Activated gamma-delta T cell (primary cell): ENCODE data around the gene SNRPA1.

ENCODE experiments used
- DNase-seq: peaks from one replicate; lab custom pipeline; 2025; lab: John Stamatoyannopoulos, UW

SNRPA1 gene

GRCh38 chr15:101258238-101259144, 36.6 kb downstream of the SNRPA1 start:
- DNase-seq: no peak

- DNase-seq: no peak
These were observed 38.3 kb downstream of the SNRPA1 start for GRCh38 chr15:101256757-101257156.

GRCh38 chr15:101255615-101256241, 39.3 kb downstream of the SNRPA1 start:
- DNase-seq: no peak

GRCh38 chr15:101255051-101255395, 40.0 kb downstream of the SNRPA1 start:
- no peak for DNase-seq

DNA sequence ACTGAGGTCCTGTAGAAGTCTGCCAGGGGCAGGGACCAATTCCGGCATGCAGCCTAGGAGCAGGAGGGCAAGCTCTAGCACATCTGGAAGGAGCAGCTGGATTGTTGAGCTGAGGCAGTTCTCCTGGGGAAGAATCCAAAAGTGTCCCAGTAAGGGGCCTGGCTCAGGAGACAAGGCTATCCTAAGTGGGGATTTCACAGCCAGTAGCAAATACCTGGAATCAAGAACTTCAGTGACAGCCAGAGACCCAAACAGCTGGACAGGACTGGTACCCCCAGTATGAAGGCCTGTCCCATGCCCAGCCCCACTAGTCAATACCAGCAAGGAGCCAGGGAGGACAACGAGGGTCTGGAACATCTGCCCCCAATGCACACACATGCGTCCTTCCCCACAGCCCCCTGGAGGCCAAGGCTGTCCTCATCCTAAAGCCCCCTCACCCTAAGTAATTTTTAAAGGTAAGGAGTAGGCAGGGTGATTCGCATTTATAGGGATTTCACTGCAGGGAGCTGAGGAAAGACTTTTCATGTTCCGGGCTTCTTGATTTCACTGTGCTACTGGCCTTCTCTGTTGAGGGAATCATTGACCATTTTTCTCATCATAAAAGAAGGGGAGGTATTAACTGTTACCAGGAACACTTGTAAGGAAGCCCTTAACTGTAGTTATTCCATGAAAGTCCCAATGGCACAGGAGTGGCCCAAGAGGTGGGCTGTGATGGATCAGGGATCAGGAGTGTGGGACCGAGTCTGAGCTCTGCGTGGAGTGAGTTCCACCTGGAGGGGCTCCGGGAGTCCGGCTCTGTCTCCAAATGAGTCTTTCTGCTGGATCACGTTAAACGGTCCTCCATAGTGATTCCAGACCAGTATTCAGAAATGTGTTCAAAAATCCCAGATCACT, 40.6 kb downstream of the SNRPA1 start:
- DNase-seq: no peak

DNA sequence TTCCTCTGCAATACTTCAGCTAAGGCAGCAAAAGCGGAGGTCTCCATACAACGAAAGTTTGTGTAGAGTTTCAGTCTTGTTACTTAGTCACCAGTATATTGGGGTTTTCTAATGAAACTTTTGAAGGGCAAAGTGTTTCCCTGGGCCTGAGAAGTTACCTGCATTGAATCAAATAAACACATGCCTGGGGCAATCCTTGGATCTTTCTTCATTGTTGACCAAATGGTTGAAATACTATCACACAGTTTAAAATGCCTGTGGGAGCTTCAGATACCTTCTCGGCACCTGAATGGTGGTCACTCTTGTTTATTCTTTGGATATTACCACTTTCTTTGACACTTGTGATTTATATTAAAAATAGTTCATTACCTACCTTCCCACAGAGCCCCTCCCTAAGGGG, 42.2 kb downstream of the SNRPA1 start:
- no peak for DNase-seq

DNA sequence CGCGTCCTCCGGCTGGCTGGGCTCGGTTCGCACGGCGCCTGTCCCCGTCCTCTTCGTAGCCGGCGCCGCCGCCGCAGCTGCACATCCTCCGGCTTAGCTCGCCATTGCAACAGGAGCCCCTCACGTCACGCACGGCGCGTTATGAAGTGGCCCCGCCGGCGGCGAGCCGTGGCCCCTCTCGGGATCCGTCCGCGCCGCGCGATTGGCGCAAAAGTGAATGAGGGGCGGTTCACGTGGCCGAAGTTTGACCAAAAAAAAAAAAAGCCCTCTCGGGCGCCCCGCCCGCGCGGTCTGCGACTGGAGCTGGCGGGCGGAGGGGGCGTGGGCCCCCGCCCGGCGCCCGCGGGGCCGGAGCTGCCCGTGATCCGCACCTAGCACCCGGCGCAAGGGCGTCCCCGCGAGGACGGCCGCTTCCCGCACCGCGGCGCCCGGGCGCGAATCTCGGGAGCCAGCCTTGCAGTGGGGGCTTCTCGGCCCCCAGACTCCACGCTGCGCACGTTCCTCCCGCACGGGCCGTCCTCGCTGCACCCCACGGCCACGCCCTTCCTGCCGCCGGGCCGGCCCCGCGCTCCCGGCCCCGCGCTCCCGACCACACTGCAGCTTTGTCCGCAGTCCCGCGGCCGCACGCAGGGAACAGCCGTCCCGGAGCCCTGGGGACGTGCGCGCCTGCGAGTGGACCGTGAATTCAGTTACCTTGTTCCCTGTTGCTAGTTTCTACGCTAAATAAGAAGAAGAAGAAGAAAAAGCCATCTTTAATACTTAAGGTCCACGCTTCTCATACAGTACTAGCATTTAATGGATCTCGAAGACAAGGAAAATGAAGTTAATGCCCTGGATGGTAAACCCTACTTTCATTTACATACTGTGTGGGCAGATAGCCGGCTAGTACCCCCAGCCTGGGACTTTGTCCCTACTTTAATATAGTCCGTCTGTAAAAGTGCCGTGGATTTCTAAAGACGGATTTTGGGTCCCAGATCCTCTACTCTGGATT, 42.9 kb downstream of the SNRPA1 start, which contains the start of gene CHSY1:
TSS of gene CHSY1 (minus strand) at position 219 of the 991 bp plus-strand sequence. CDS start 592 bp downstream, outside the sequence.
- peak; percentile 87 for DNase-seq

- peak; percentile 75 for DNase-seq
These were observed 43.9 kb downstream of the SNRPA1 start for GRCh38 chr15:101250873-101251829.

- no peak for DNase-seq
These were observed 44.7 kb downstream of the SNRPA1 start for GRCh38 chr15:101250341-101250831.

DNA sequence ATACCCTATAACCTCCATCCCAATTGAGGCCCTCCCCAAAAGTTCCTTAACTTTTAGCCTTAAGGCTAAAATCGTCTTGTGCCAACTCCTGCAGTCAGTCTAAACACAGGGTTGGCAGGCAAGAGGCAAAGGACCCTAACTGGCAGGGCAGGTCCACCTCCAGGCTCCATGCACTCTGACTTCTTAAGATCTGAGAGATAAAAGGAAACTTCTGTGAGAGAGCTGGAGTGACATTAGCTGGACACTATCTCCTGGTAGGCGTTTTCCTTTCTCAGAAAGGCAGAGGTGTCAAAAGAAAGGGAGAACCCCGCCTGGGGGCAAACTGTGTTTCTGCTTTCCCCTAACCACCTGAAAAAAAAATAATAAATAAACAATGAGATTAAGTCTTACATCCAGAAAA, 46.8 kb downstream of the SNRPA1 start:
- no peak for DNase-seq

DNA sequence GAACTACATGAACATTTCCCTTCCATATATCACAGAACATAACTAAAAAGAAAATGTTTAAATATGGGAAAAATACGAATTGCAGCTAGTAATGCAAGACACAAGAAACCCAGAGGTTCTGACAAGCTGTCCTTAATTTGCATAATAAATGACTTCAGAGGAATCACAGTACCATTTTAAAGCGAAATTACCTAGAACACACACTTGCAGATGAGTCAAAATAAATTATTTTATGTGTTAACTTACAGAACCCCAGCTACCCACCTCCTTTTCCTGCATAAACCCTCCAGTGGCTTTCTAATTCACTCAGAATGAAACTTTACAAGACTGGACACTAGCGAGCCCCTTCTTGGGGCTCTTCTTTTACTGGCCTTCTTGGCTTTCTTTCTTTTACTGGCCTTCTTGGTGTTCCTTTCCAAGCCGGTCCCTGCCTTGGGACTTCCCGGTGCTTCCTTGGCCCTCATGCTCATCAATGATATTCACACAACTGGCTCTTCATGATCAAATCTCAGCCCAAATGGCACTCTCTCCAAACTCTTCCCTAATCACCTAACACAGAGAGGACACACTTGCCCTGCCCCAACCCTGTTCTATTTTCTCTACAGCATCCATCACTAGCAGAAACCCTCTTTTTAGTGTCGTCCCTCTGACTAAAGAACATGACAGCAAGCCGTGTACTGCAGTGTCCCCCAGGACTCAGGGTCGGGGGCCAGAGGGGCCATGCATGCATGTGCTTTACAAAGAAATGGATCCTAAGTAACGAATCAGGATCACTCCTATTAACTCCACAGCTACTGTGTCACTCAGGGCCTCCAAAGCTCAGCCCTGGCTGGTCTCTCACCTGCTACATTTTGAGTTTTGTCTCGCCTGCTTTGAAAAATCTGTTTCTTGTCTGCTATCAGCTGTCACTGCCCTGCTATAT, 48.0 kb downstream of the SNRPA1 start:
- no peak for DNase-seq

- no peak for DNase-seq
These were observed 48.7 kb downstream of the SNRPA1 start for GRCh38 chr15:101246391-101246790.

- no peak for DNase-seq
These were observed 50.0 kb downstream of the SNRPA1 start for GRCh38 chr15:101244889-101245668.

DNA sequence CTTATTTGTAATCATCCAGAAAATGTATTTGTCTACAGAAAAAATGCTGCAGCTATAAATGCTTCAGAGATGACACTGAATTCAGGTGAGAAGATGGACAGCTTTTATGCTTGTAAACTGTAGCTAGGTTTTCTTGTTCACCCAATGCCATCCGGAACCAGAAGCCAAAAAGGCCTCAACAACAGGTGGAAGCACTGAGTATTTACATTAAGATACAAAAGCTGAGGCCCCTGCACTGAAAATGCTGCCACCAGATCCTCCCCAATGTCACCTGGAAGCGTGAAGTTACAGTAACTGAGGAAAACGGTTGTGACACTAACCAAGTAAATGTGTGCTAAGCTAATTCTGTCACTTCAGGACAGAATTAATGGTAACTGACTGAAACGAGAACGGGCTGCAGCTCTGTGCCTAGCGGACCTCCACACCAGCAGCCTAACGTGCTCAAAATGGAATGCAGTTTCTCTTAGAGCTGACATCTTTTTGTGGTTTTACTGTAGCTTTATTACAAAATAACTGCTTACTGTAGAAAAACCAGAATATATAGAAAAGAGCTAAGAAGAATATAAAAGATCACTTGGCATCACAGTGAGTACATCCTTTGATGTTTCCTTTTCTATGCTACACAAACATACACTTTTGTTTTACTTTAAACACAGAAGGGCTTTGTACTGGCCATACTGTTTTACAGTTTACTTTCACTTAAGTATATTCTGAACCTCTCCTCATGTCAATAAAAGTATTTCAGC, 50.8 kb downstream of the SNRPA1 start:
- DNase-seq: no peak

DNA sequence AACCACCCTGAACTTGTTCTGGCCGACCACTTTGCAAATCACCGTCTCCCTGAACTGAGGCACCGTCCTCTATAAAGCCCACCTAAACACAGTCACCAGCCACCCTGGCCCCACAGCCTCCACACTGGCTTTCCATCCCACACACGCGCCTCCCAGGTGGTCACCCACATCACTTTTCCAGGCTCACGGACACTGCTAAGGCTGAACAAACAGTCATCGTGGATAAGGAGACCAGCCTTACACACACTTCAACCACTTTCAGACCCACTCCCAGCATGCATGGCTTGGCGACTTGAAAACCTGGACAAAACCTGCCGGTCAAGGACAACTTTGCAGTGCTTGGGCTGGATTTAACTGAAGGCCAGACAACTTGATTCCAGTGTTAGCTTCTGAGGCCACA, 51.6 kb downstream of the SNRPA1 start:
- no peak for DNase-seq

DNA sequence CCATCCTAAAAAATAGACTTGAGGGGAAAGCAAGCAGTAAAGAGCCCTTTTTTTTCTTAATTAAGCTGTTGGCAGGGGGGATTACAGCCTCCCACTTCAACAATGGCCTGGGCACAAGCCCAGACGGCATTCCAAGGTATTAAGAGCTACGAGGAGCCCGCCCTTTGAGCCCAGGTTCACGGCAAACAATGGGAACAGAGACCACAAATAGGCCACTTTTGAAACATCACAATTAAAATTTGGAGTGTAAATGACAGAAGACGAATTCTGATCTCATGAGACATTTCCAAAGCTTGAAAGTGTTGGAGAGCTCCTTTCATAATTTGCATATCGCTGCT, 52.1 kb downstream of the SNRPA1 start:
- no peak for DNase-seq
